Measurements from ENCODE around the gene HSPA12B. TPM values are rescaled to one million over a fixed set of nuclear protein-coding genes. Genes with fewer than 3 reads are reported as not detected.

HSPA12B gene
- total RNA-seq, 1 donor from 2014 or later, result 33.7 TPM

- TF ChIP-seq CTCF (IDR thresholded peaks at IDR 0.05), result no peak
- no peak for DNase-seq
- no peak for ATAC-seq
- no peaks in the 10 kb centered on the region for H3K9me3 ChIP-seq
- H3K27me3 ChIP-seq, result peaks cover 13% of the 10 kb centered on the region
- H3K27ac ChIP-seq, result no peak overlapping the region
- H3K4me3 ChIP-seq, result no peak overlapping the region
- H3K36me3 ChIP-seq, result no peaks in the 10 kb centered on the region
- H3K4me1 ChIP-seq, result peaks cover 5% of the 10 kb centered on the region
- intact Hi-C loops (cut with DNase I), result no loop called here
These were observed 16.7 kb downstream of the HSPA12B start for GRCh38 chr20:3749087-3749688.

- intact Hi-C loops (cut with DNase I), result no loop called here
- peak; percentile 65 for TF ChIP-seq CTCF (IDR thresholded peaks at IDR 0.05)
- H3K27ac ChIP-seq, result no peak overlapping the region
- no peaks in the 10 kb centered on the region for H3K9me3 ChIP-seq
- no peak overlapping the region for H3K4me3 ChIP-seq
- H3K4me1 ChIP-seq, result peaks cover under 1% of the 10 kb centered on the region
- ATAC-seq, result peak; percentile 40
- DNase-seq, result no peak
- H3K36me3 ChIP-seq, result no peaks in the 10 kb centered on the region
- H3K27me3 ChIP-seq, result peaks cover 13% of the 10 kb centered on the region
These were observed 17.4 kb downstream of the HSPA12B start for GRCh38 chr20:3749689-3750531.

GRCh38 chr20:3751305-3751674 lies 18.8 kb downstream of the HSPA12B start:
- H3K9me3 ChIP-seq, result no peaks in the 10 kb centered on the region
- DNase-seq, result no peak
- ATAC-seq, result no peak
- no peak for TF ChIP-seq CTCF (IDR thresholded peaks at IDR 0.05)
- H3K36me3 ChIP-seq, result no peaks in the 10 kb centered on the region
- peak overlapping the region; percentile 40 for H3K4me3 ChIP-seq
- peaks cover 13% of the 10 kb centered on the region for H3K27me3 ChIP-seq
- no peaks in the 10 kb centered on the region for H3K4me1 ChIP-seq
- H3K27ac ChIP-seq, result no peak overlapping the region
- intact Hi-C loops (cut with DNase I), result no loop called here

- H3K27ac ChIP-seq, result no peak overlapping the region
- intact Hi-C loops (cut with DNase I), result no loop called here
- peak; percentile 71 for ATAC-seq
- H3K4me3 ChIP-seq, result peak overlapping the region; percentile 40
- H3K27me3 ChIP-seq, result peaks cover 13% of the 10 kb centered on the region
- peaks cover 2% of the 10 kb centered on the region for H3K4me1 ChIP-seq
- no peaks in the 10 kb centered on the region for H3K36me3 ChIP-seq
- peak; percentile 84 for DNase-seq
- H3K9me3 ChIP-seq, result no peaks in the 10 kb centered on the region
- TF ChIP-seq CTCF (IDR thresholded peaks at IDR 0.05), result no peak
These were observed 19.3 kb downstream of the HSPA12B start for GRCh38 chr20:3751675-3752385.

- TF ChIP-seq CTCF (IDR thresholded peaks at IDR 0.05), result no peak
- DNase-seq, result no peak
- Histone ChIP-seq H3K27ac (no peak overlapping the region), H3K36me3 (no peaks in the 10 kb centered on the region), H3K4me1 (peaks cover 7% of the 10 kb centered on the region), H3K9me3 (no peaks in the 10 kb centered on the region), H3K27me3 (peaks cover 13% of the 10 kb centered on the region), H3K4me3 (peak overlapping the region; percentile 40)
- no peak for ATAC-seq
- intact Hi-C loops (cut with DNase I), result no loop called here
These were observed 19.9 kb downstream of the HSPA12B start for GRCh38 chr20:3752386-3752759.

All from upper lobe of right lung (tissue), 1 donor.